HG02759 (cell line): Measurements from ENCODE around the gene GPR156.

Experiments
- ATAC-seq: cut with Tn5 transposase; IDR thresholded peaks from one replicate; pipeline ENCODE4 v1.9.1; 2021; ENCODE audit warnings: mild to moderate bottlenecking, moderate library complexity; ENCODE audit not compliant: unreplicated experiment

The GPR156 gene

DNA sequence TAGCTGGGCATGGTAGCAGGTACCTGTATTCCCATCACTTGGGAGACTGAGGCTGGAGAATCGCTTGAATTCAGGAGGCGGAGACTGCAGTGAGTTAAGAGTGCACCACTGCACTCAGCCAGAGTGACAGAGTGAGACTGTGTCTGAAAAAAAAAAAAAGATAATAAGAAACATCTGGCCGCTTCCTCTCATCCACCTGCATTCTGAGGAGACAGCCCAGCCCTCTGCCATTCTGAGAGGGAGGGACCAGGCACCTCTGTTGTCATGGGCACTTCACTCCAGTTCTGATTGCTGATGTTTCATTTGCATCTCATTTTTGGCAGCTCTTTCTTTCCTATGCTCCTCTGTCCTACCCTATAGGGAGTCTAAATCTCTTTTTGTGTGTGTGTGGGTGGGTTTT, 154.4 kb downstream of the GPR156 start:
- no peak for ATAC-seq

- no peak for ATAC-seq
Observed at GRCh38 chr3:120129718-120130513, 155.1 kb downstream of the GPR156 start.

- no peak for ATAC-seq
Observed at GRCh38 chr3:120129051-120129450, 156.0 kb downstream of the GPR156 start.

DNA sequence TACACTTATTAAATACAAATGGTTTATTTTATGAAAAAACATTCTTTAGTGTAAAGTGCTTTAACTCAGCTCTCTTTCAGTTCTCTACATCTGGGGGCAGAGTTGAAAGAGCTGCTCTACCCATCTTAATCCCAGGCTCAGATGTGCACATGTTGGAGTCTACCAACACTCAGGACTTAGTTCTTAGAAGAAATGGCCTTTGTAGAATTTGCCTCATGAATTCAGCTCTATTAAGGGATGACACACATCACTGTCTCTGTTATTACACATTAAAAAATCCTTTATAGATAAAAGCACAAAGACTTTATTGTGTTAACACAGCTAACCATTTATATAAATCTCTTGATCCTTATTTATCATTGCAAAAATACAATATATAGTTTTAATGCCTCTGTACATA, 159.0 kb downstream of the GPR156 start:
- ATAC-seq: no peak

DNA sequence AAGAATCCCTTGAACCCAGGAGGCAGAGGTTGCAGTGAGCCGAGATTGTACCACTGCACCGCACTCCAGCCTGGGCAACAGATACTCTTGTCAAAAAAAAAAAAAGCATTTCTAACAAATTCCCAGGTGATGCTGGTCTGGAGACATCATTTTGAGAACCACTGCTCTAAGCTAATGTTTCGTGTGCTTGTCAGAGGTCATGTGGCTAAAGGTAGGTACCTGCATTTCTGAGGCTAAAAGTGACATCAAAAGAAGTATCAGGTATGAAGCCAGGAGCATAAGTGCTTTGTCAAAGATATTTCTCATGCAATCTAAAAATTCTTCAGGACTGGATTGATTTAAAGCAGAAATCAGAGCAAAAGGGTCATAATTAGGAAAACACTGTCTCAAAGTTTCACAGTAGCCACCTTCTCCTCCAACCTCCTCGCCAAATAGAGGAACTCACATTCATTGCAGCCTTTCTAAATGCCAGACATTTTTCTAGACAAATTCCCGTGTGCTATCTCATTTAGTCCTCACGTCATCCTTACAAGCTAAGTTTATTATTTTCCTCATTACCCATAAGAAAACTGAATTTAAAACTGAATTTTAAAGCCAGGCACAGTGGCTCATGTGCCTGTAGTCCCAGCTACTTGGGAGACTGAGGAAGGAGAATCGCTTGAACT, 165.0 kb downstream of the GPR156 start:
- ATAC-seq: no peak
